Keratinocyte (primary cell): ENCODE results near the gene ARL15. TPM values are rescaled to one million over a fixed set of nuclear protein-coding genes. Genes with fewer than 3 reads are reported as not detected.

Experiments used
- DNase-seq: peaks from one replicate; pipeline ENCODE4 v3.0.0-alpha.2; 2011; ENCODE audit warnings: low read depth, missing footprints, low spot score
- FAIRE-seq: peaks from 2 replicates; lab custom pipeline; 2011; peaks lifted over from hg19 to GRCh38; lab: Jason Lieb, UNC
- H2AFZ ChIP-seq: 2 replicates; pipeline ENCODE4 v1.6.0; 2012; ENCODE audit warnings: low read length, control low read depth, inconsistent platforms; ENCODE audit not compliant: control insufficient read depth
- H3K27ac ChIP-seq: 2 replicates; pipeline ENCODE4 v1.5.1; 2011; ENCODE audit warnings: low read length; ENCODE audit not compliant: control insufficient read depth, insufficient read depth
- H3K27me3 ChIP-seq: 3 replicates; pipeline ENCODE4 v1.6.0; 2011; ENCODE audit warnings: low read length; ENCODE audit not compliant: control insufficient read depth, insufficient read depth; ENCODE audit errors: extremely low read depth
- H3K36me3 ChIP-seq, 2 experiments: 2 replicates in 1 of 2; 3 replicates in 1 of 2; pipeline ENCODE4 v1.5.1; 2011; ENCODE audit warnings: low read length in 2 of 2, mild to moderate bottlenecking in 1 of 2; ENCODE audit not compliant: control insufficient read depth in 2 of 2, insufficient read depth in 2 of 2; ENCODE audit errors: extremely low read depth in 1 of 2
- H3K4me1 ChIP-seq: 3 replicates; pipeline ENCODE4 v1.5.1; 2011; ENCODE audit warnings: low read length; ENCODE audit not compliant: control insufficient read depth, insufficient read depth; ENCODE audit errors: extremely low read depth
- H3K4me2 ChIP-seq: 3 replicates; pipeline ENCODE4 v1.6.0; 2011; ENCODE audit warnings: low read depth, low read length; ENCODE audit not compliant: control insufficient read depth, insufficient read depth; ENCODE audit errors: extremely low read depth
- H3K4me3 ChIP-seq, 3 experiments: fragments of 200-600 bp in 1 of 3; sonication (generic) in 1 of 3; 2 replicates in 2 of 3; 3 replicates in 1 of 3; pipeline ENCODE4 v1.5.1; 2011 to 2016; ENCODE audit warnings: low read length in 3 of 3, mild to moderate bottlenecking in 3 of 3, control low read depth in 2 of 3, inconsistent platforms in 1 of 3, low read depth in 1 of 3, mixed read lengths in 1 of 3, mixed run types in 1 of 3, moderate library complexity in 1 of 3; ENCODE audit not compliant: control insufficient read depth in 2 of 3, insufficient read depth in 2 of 3; ENCODE audit errors: extremely low read depth in 1 of 3
- H3K79me2 ChIP-seq: 2 replicates; pipeline ENCODE4 v1.6.0; 2012; ENCODE audit warnings: low read length; ENCODE audit not compliant: control insufficient read depth, insufficient read depth
- H3K9ac ChIP-seq: 3 replicates; pipeline ENCODE4 v1.6.0; 2011; ENCODE audit warnings: low read length; ENCODE audit not compliant: control insufficient read depth, insufficient read depth; ENCODE audit errors: extremely low read depth
- H3K9me1 ChIP-seq: 3 replicates; pipeline ENCODE4 v1.6.0; 2011; ENCODE audit warnings: low read length; ENCODE audit not compliant: control insufficient read depth, insufficient read depth; ENCODE audit errors: extremely low read depth
- H3K9me3 ChIP-seq: 2 replicates; pipeline ENCODE4 v1.5.1; 2012; ENCODE audit warnings: low read depth, low read length; ENCODE audit not compliant: control insufficient read depth
- H4K20me1 ChIP-seq: 3 replicates; pipeline ENCODE4 v1.6.0; 2011; ENCODE audit warnings: low read length; ENCODE audit not compliant: control insufficient read depth, insufficient read depth; ENCODE audit errors: extremely low read depth
- CTCF ChIP-seq, 3 experiments: IDR thresholded peaks in 1 of 3; conservative IDR thresholded peaks in 1 of 3; optimal IDR thresholded peaks in 1 of 3; 2 replicates in 2 of 3; 3 replicates in 1 of 3; pipeline versions ENCODE3 to v1.5.1; 2011; ENCODE audit warnings: low read length in 3 of 3, mild to moderate bottlenecking in 3 of 3, moderate library complexity in 2 of 3, control low read depth in 1 of 3, inconsistent platforms in 1 of 3; ENCODE audit not compliant: insufficient read depth in 2 of 3; ENCODE audit errors: extremely low read depth in 1 of 3
- EZH2 ChIP-seq: IDR thresholded peaks from one replicate; pipeline ENCODE4 v1.6.1; 2012; ENCODE audit warnings: inconsistent platforms, mild to moderate bottlenecking, low read length, moderate library complexity
- dilution Hi-C: fragments of 300-500 bp; cut with MboI; formaldehyde crosslinking; loops from one replicate; pipeline ENCODE4 v1.7.0; 2020; ENCODE audit warnings: low sequenced_read_pairs; ENCODE audit not compliant: extremely low pct_ligation_motif_present
- polyA plus RNA-seq, 5 experiments: library from polyadenylated mRNA; depleted of rRNA in 3 of 5; stranded (reverse) in 3 of 5; stranded (forward) in 1 of 5; unstranded in 1 of 5; fragments of >200 nt; gene quantifications; 1 replicate in 1 of 5; 2 replicates in 3 of 5; 3 replicates in 1 of 5; pipeline versions ENCODE4 v1.2.1 to v1.2.3, GENCODE V29; 2011 to 2012; ENCODE audit warnings: missing spikeins in 2 of 5, low read depth in 1 of 5, low replicate concordance in 1 of 5

Gene ARL15
- polyA plus RNA-seq, 1 donor (not counting 4 experiments of a cell fraction or from before 2014, with no cell fraction given) = 19.7 TPM

DNA sequence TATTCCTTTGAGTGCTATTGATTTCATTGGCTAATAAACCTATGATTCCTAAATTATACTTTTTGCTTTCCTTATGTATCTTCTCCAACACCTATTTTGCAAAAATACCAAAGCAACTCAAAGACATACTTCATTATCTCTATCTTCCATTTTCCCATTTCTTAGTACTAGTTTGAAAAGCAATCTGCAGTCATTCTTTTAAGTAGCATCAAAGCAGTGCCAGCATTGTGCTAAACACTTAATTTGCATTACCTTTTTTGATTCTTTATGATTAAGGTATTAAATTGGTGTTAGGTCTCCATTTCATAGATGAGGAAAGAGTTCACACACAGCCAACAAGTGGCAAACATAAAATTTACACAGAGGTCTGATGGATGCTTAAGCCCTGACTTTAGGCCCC is 330.3 kb downstream of the ARL15 start:
- Histone ChIP-seq H4K20me1 (no peaks in the 10 kb centered on the region), H3K79me2 (no peaks in the 10 kb centered on the region), H3K4me1 (peaks cover 14% of the 10 kb centered on the region), H3K36me3 (no peaks in the 10 kb centered on the region), H3K27me3 (no peaks in the 10 kb centered on the region), H3K9me3 (no peaks in the 10 kb centered on the region), H3K9ac (no peak overlapping the region), H3K4me3 (no peak overlapping the region), H3K4me2 (no peak overlapping the region), H2AFZ (no peak overlapping the region), H3K9me1 (no peaks in the 10 kb centered on the region), H3K27ac (no peak overlapping the region)
- FAIRE-seq (no peak), DNase-seq (no peak)
- dilution Hi-C loops = no loop called here
- no peak for TF ChIP-seq EZH2
- no peak for TF ChIP-seq CTCF (optimal IDR thresholded peaks at IDR 0.05 in 1 of 3, IDR thresholded peaks at IDR 0.05 in 1 of 3, conservative IDR thresholded peaks at IDR 0.05 in 1 of 3; ENCODE audit: extremely low read depth in 1 of 3, insufficient read depth in 2 of 3, low read length in 3 of 3)

- H3K9ac ChIP-seq = no peak overlapping the region
- TF ChIP-seq CTCF (optimal IDR thresholded peaks at IDR 0.05 in 1 of 3, IDR thresholded peaks at IDR 0.05 in 1 of 3, conservative IDR thresholded peaks at IDR 0.05 in 1 of 3; ENCODE audit: extremely low read depth in 1 of 3, insufficient read depth in 2 of 3, low read length in 3 of 3) = no peak
- no peak for TF ChIP-seq EZH2
- H3K4me1 ChIP-seq = peaks cover 4% of the 10 kb centered on the region
- H3K4me3 ChIP-seq = no peak overlapping the region
- dilution Hi-C loops = no loop called here
- H2AFZ ChIP-seq = no peak overlapping the region
- no peaks in the 10 kb centered on the region for H3K9me1 ChIP-seq
- H4K20me1 ChIP-seq = no peaks in the 10 kb centered on the region
- H3K27ac ChIP-seq = no peak overlapping the region
- DNase-seq (no peak), FAIRE-seq (no peak)
- no peaks in the 10 kb centered on the region for H3K36me3 ChIP-seq
- no peak overlapping the region for H3K4me2 ChIP-seq
- H3K79me2 ChIP-seq = no peaks in the 10 kb centered on the region
- no peaks in the 10 kb centered on the region for H3K27me3 ChIP-seq
- no peaks in the 10 kb centered on the region for H3K9me3 ChIP-seq
Observed at GRCh38 chr5:53974021-53974420, 336.4 kb downstream of the ARL15 start.
